Left cardiac atrium (tissue), 4 donors: ENCODE measurements around the gene ZNF730. TPM values are rescaled to one million over a fixed set of nuclear protein-coding genes. Genes with fewer than 3 reads are reported as not detected.
A peak's percentile ranks its signal among the peaks of the same experiment; 100 is the strongest.
"Not testable (repeated sequence)": the region's sequence is repeated elsewhere in the genome, so short reads cannot be mapped to it uniquely, and the experiment has no call there.

Experiments
- ATAC-seq, 2 donors: fragments of 200-7000 bp; cut with Tn5 transposase; one replicate each; pipeline ENCODE4 v1.9.1; 2020; ENCODE audit warnings: mild to moderate bottlenecking in 2 of 2, moderate library complexity in 2 of 2
- DNase-seq: peaks from one replicate; pipeline ENCODE4 v3.0.0-alpha.2; 2020
- intact Hi-C, 2 donors: fragments of 100-400 bp; cut with DNase I; formaldehyde crosslinking; loops; one replicate each; pipeline versions ENCODE4 v1.14.1 to v1.15.1; 2022 to 2023
- long read RNA-seq: library from polyadenylated mRNA; unstranded; transcript quantifications from one replicate; pipeline ENCODE4 v2.0.0, GENCODE V29; 2021
- total RNA-seq, 2 donors: library from RNA; stranded (reverse); fragmentation: NEBNext Ultra II Directional; extraction: Animal tissue kit (Norgen Biotek cat#: 25700); gene quantifications; one replicate each; pipeline ENCODE4 v1.2.1, GENCODE V29; 2021
- donor health status: DM: no; HTN: yes; CAD: no.
- donor health status: DM: no; HTN: yes; CAD: no; lungs with severe emphysema.
- donor health status: DM: yes; HTN: yes; CAD: no.
- donor health status: Dilated cardiomyopathy.

The ZNF730 gene
- total RNA-seq: under 1 TPM; 0.24 to 0.42 TPM
- long read RNA-seq: 0 reads

- intact Hi-C loops: no loop called here
- peak; percentile 45 for DNase-seq
- ATAC-seq: peak; percentile 98 to 99
These were observed at the start of gene ZNF730 for GRCh38 chr19:23116802-23117571. Gene ZNF730 (plus strand): TSS chr19:23117025. CDS start chr19:23117174, 149 bp downstream.

GRCh38 chr19:23070353-23071146, 46.3 kb upstream of the ZNF730 start:
- ATAC-seq (peak; percentile 54 to 70), DNase-seq (peak; percentile 57)
- intact Hi-C loops: no loop called here

- DNase-seq (peak; percentile 53), ATAC-seq (peak; percentile 45 to 69)
- intact Hi-C loops: no loop called here
These were observed 45.7 kb upstream of the ZNF730 start for GRCh38 chr19:23071147-23071511.

- DNase-seq: peak; percentile 82
- intact Hi-C loops: no loop called here
- ATAC-seq: peak; percentile 92
These were observed 41.6 kb upstream of the ZNF730 start for GRCh38 chr19:23075031-23075733.

- intact Hi-C loops, DNase-seq, ATAC-seq: not testable (repeated sequence)
These were observed 39.0 kb upstream of the ZNF730 start for GRCh38 chr19:23077776-23078175.

GRCh38 chr19:23093832-23094231, 23.0 kb upstream of the ZNF730 start:
- ATAC-seq: no peak
- DNase-seq: no peak
- intact Hi-C loops: no loop called here

GRCh38 chr19:23095418-23095817, 21.4 kb upstream of the ZNF730 start:
- ATAC-seq (no peak), DNase-seq (no peak)
- intact Hi-C loops: no loop called here

GRCh38 chr19:23098286-23098685, 18.5 kb upstream of the ZNF730 start:
- DNase-seq (no peak), ATAC-seq (no peak)
- intact Hi-C loops: no loop called here

- ATAC-seq (no peak), DNase-seq (no peak)
- intact Hi-C loops: no loop called here
These were observed 17.8 kb upstream of the ZNF730 start for GRCh38 chr19:23098988-23099387.

- ATAC-seq: no peak
- intact Hi-C loops: no loop called here
- no peak for DNase-seq
These were observed 16.9 kb upstream of the ZNF730 start for GRCh38 chr19:23099966-23100365.

- ATAC-seq (no peak), DNase-seq (no peak)
- intact Hi-C loops: no loop called here
These were observed 15.6 kb upstream of the ZNF730 start for GRCh38 chr19:23101241-23101640.

- intact Hi-C loops: no loop called here
- DNase-seq (no peak), ATAC-seq (no peak)
These were observed 1.6 kb downstream of the ZNF730 start for GRCh38 chr19:23118400-23118799.

GRCh38 chr19:23134211-23134610, 17.4 kb downstream of the ZNF730 start:
- DNase-seq, ATAC-seq, intact Hi-C loops: not testable (repeated sequence)

GRCh38 chr19:23145617-23146415, 29.0 kb downstream of the ZNF730 start:
- no peak for ATAC-seq
- intact Hi-C loops: no loop called here
- no peak for DNase-seq

GRCh38 chr19:23160766-23161165, 43.9 kb downstream of the ZNF730 start:
- no peak for DNase-seq
- ATAC-seq: no peak
- intact Hi-C loops: no loop called here

GRCh38 chr19:23168286-23168685, 51.5 kb downstream of the ZNF730 start:
- DNase-seq, intact Hi-C loops, ATAC-seq: not testable (repeated sequence)

GRCh38 chr19:23183251-23183650, 66.4 kb downstream of the ZNF730 start:
- intact Hi-C loops: no loop called here
- ATAC-seq (no peak), DNase-seq (no peak)

- intact Hi-C loops: no loop called here
- no peak for DNase-seq
- no peak for ATAC-seq
These were observed 73.5 kb downstream of the ZNF730 start for GRCh38 chr19:23190341-23190740.
